HG02943 (cell line): Measurements from ENCODE around the gene PDZD7.

ENCODE experiments used
- ATAC-seq: cut with Tn5 transposase; IDR thresholded peaks from one replicate; pipeline ENCODE4 v1.9.1; 2021; ENCODE audit warnings: mild to moderate bottlenecking, low read depth, moderate library complexity; ENCODE audit not compliant: unreplicated experiment

The PDZD7 gene

DNA sequence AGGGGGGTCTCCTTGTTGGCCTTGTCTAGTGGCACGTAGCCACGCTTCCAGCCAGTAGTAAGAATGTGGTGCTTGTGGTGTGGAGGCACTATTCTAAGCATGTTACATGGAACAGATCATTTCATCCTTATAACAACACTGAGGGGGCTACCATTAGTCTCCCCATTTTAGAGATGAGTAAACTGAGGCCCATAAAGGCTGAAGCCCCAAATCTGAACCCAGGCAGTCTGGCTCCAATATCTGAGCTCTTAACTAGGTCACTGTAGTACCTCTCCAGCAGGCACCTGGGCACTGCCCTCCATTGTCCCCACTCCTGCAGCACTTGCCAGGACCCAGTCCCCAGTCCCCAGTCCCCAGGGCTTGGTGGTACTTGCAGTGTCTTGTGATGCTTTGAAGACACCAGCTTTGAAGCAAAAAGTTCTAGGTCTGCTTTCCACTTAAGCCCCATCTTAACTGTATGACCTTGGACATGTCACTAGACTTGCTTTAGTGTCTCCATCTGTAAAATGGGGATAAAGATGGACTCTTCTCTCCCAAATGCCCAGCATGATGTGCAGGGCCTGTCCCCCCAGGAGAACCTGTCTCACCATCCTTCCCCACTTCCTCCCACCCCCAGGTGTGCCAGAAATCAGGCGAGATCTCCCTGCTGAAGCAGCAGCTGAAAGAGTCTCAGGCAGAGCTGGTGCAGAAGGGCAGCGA lies 24.9 kb downstream of the PDZD7 start:
- no peak for ATAC-seq

DNA sequence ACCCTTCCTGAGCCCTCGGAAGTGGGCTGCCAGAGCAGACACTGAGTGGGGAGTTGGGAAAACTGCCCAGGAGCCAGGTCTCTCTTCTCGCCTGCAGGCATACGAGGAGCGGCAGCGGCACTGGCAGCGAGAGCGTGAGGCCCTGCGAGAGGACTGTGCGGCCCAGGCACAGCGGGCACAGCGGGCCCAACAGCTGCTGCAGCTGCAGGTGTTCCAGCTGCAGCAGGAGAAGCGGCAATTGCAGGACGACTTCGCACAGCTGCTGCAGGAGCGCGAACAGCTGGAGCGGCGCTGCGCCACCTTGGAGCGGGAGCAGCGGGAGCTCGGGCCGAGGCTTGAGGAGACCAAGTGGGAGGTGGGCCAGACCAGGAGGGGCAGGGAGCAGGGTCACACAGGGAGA lies 25.6 kb downstream of the PDZD7 start:
- ATAC-seq: no peak

DNA sequence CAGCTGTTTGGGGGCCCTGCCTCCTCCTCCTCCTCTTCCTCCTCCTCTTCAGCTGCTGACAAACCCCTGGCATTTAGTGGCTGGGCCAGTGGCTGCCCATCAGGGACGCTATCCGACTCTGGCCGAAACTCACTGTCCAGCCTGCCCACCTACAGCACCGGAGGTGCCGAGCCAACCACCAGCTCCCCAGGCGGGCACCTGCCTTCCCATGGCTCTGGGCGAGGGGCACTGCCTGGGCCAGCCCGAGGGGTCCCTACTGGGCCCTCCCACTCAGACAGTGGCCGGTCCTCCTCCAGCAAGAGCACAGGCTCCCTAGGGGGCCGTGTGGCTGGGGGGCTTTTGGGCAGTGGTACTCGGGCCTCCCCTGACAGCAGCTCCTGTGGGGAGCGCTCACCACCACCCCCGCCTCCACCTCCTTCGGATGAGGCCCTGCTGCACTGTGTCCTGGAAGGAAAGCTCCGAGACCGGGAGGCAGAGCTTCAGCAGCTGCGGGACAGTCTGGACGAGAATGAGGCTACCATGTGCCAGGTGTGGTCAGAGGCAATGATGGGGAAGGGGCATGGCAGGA lies 27.2 kb downstream of the PDZD7 start:
- no peak for ATAC-seq

DNA sequence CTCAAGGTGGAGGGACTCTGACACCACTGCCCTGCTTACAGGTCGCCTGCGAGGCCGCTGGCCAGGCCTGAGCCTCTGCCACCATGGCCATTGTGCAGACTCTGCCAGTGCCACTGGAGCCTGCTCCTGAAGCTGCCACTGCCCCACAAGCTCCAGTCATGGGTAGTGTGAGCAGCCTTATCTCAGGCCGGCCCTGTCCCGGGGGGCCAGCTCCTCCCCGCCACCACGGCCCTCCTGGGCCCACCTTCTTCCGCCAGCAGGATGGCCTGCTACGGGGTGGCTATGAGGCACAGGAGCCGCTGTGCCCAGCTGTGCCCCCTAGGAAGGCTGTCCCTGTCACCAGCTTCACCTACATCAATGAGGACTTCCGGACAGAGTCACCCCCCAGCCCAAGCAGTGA lies 28.5 kb downstream of the PDZD7 start:
- no peak for ATAC-seq

DNA sequence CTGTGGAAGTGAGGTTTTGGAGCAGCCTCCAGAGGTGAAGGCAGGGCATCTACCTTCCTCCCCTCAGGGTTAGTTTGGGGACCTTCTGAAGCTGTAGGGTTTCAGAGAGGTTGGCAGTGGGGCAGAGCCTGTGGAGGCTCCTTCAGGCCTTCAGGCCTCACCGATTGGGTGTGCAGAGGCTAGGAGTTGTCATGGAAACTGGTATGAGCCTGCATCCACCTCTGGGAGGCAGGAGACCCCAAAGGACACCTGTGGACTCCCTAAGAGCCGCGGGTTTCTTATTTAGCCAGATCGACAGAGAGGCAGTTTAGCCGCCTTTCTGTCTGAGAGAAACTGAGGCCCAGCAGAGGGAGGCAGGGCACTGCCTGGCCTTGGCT lies 29.3 kb downstream of the PDZD7 start:
- ATAC-seq: no peak

DNA sequence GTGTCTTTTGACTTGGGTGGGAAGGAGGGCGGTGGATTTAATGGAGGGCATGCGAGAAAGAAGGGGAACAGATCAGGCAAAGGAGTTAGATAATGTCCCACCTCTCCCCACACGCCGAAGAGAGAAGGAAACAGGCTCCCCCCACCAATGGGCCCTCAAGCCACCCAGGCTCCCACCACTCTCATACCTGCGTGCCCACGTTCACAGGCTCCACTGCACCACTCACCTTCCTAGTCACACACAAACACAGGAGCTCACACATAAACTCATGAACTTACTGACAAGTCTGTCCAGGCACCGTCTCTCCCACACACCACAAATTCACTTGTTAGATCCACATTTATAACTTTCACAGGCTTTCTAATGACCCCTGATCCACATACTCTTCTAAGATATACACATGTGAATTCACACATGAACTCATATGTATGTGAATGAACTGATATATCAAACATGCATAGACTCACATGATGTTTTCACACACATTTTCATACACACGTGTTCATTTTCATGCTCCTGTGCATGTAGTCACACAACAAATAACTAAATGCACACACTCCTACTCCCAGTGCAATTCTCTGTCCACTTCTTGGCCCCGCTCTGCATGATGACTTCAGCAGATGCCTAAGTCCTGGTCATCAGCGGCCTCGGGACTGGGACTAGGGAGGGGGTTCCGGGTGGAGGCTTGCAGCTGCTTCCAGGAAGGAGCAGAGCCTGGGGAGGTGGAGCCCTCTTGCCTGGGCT lies 29.8 kb downstream of the PDZD7 start:
- ATAC-seq: no peak

GRCh38 chr10:101000127-101000914 lies 30.6 kb downstream of the PDZD7 start:
- ATAC-seq: no peak

GRCh38 chr10:100999742-101000126 lies 31.2 kb downstream of the PDZD7 start, which contains the start of gene LZTS2:
TSS of gene LZTS2 (plus strand) at chr10:100999808. CDS start at chr10:101002539, 2,731 bp downstream.
- ATAC-seq: no peak

- ATAC-seq: peak; percentile 47
These were observed 31.8 kb downstream of the PDZD7 start for GRCh38 chr10:100998991-100999741.

DNA sequence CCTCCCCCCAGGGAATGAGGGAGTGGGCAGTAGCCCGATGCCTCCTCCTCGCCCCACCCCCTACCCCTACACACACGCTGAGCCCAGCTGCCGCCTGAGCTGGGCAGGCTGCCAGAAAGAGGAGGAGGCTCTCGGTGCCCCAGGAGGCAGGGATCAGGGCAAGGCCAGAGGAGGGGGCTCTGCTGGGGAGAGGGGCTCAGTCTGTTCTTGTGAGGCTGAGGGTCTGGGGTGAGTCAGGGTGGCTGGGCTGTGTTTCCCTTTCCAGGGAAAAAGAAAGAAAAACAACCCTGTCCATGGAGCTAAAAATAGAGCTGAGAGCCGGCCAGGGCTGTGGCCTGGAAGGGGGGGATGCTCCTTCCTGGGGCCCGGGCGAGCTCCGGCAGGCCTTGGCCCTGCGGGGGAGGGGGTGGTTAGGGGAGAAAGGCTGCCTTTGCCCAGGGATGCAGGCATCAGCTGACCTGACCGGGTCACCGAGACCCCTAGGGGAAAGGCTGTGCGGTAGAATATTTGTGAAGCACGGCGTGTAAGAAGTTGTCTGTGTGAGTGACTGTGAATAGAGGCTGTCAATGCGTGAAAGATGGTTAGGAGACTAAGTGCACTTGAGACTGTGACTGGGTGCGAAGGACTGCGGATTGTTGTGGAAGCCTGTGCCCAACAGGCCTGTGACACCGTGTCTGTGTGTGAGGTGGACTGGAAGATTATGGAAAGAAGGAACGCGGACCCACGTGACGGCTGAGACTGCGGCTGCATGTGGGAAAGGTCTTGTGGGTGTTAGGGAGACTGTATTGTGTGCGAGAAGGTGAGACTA lies 32.5 kb downstream of the PDZD7 start:
- no peak for ATAC-seq

GRCh38 chr10:100997360-100998182 lies 33.4 kb downstream of the PDZD7 start:
- no peak for ATAC-seq

DNA sequence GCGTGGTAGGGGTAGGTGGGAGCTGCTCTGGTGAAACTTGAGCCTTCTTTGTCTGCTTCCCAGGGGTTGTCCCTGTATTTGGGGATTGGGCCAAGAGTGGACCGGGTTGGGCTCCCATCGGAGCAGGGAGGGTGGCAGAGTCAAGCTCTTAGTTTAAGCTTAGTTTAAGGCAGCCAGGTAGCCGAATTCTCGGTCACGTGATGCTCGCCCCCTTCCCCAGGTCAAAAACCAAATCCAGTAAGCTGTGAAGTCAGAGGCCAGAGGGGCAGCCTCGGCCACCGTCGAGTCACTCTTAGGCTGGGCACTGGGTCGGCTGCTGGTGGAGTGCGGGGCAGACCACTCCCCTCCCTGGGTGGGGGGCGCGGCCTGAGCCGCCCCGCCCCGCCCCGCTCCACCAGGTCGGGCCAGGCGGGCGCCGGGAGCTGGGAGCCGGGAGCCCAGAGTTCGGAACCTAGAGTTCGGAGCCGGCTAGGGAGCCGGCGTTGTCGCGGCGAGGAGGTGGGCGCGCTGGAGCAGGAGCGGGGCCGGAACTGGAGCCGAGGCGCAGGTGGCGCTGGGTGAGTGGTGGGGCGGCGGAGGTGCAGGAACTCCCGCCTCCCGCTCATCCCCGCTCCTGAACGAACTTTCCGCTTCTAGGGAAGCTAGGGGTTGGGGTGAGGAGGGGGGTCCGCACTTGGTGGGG lies 34.1 kb downstream of the PDZD7 start:
- no peak for ATAC-seq

GRCh38 chr10:100995181-100995580 lies 35.7 kb downstream of the PDZD7 start:
- no peak for ATAC-seq

DNA sequence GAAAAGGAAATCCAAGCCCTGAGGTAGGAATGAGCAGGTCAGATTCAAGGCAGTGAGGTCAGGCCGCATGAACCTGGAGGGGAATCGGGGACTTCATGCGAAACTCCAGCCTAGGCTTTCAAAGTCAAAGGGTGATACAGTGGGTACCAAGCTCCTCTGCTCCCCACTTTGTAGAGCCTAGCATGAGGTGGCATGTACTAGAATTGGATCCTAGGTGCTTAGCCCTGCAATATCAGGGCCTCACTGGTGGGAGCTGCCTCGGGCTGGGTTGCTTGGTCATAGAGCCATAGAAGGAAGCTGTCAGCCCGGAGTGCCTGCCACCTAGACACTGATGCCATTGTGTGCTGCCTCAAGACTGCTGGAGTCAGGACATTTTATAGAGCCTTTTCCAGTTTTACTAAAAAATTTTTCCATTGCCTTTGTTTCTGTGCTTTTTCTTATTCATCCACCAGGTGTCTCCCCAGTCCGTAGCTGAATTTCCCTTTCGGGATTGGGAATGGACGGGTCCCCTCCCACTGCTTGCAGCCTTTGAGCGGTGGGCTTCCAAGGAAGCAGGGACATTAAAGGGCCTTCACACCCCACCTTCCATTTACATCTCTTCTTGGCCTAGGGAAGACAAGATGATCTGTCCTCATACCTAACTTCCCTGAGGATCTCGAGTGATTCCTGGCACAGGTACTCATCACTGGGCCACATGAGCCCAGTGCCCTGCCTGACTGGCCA lies 36.8 kb downstream of the PDZD7 start:
- ATAC-seq: no peak

GRCh38 chr10:100989088-100989487 lies 41.8 kb downstream of the PDZD7 start:
- no peak for ATAC-seq

DNA sequence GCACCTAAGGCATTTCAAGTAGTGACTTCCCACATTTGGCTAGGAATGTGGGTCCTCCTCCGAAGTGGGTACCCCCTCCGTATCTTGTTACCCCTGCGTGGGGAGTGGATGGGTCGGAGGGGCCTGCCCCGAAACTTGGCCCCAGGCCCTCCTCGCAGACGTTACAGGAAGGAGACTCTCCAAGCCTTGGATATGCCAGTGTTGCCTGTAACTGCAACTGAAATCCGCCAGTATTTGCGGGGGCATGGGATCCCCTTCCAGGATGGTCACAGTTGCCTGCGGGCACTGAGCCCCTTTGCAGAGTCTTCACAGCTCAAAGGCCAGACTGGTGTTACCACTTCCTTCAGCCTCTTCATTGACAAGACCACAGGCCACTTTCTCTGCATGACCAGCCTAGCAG lies 42.8 kb downstream of the PDZD7 start:
- no peak for ATAC-seq

- no peak for ATAC-seq
These were observed 43.3 kb downstream of the PDZD7 start for GRCh38 chr10:100987685-100988049.
